ENCODE measurements around the gene GMDS. TPM values are rescaled to one million over a fixed set of nuclear protein-coding genes. Genes with fewer than 3 reads are reported as not detected.
A peak's percentile ranks its signal among the peaks of the same experiment; 100 is the strongest.

The GMDS gene
- total and polyA plus RNA-seq, 2 of the 8 experiments (the other 6 are each of a cell fraction or from before 2014, with no cell fraction given): 16.8 to 50.0 TPM

DNA sequence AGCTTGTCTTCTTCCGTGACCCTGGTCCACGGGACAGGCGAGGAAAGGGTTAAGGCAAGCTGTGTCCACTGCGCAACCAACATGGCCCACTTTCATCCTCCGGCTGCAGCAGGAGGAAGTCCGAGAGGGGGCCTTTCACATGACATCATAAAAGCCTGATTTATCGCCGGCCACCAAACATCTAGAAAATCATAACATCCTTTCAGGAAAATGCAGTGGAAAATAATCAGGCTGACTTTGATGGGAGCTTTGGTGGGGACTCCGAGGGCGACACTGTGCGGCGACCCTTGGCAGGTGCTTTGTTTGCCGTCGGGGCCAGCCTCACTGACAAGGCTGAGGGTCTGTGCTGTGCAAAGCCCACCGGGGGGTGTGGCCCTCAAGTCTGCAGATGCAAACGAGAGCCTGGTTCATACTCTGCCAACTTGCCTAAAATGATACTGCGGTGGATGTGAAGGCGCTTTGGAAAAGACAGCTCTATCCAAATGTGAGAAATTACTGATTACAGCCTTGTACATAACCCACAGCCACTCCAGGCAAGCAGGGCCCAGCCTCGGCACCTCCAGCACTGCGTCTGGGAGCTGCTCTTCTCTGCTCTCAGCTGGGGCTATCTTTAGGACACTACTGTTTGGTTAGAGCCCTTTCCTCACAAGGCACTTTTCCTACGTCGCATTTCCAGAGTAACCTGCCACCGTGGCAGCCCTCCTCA is 609.9 kb downstream of the GMDS start:
- Histone ChIP-seq H4K91ac (replicated peaks; ENCODE audit: insufficient read length, low read length) (no peak overlapping the region), H3K79me2 (ENCODE audit: control insufficient read depth in 1 of 2, insufficient read depth in 2 of 2, low read length in 2 of 2) (no peaks in the 10 kb centered on the region), H3K4ac (replicated peaks; ENCODE audit: insufficient read length, low read depth, low read length) (no peak overlapping the region), H2BK5ac (ENCODE audit: low read depth, low read length) (no peak overlapping the region), H3K4me2 (ENCODE audit: insufficient read depth in 1 of 2, low read depth in 2 of 2, low read length in 2 of 2) (no peak overlapping the region), H3K23me2 (ENCODE audit: low read depth, low read length) (no peaks in the 10 kb centered on the region; the same call in 1 of the 2 replicates), H3K56ac (replicated peaks; ENCODE audit: insufficient read length, low read depth, low read length) (no peak overlapping the region), H4K20me1 (replicated peaks in 1 of 2; ENCODE audit: control insufficient read depth in 1 of 2, insufficient read depth in 2 of 2, low read length in 2 of 2) (peaks cover 0 to 3% of the 10 kb centered on the region in 2 experiments), H3K18ac (ENCODE audit: extremely low read depth, low read length) (no peak overlapping the region), H3K4me3 (ENCODE audit: extremely low read depth in 1 of 4, insufficient read depth in 2 of 4, low read depth in 3 of 4, low read length in 4 of 4) (no peak overlapping the region), H2AK5ac (ENCODE audit: low read depth, low read length) (no peak overlapping the region), H3K4me1 (replicated peaks in 1 of 4; ENCODE audit: control insufficient read depth in 3 of 4, insufficient read depth in 4 of 4, low read length in 3 of 4) (no peaks in the 10 kb centered on the region), H3K9me3 (ENCODE audit: insufficient read depth in 2 of 2, low read depth in 1 of 2, low read length in 1 of 2) (no peaks in the 10 kb centered on the region), H2BK20ac (ENCODE audit: low read length) (no peak overlapping the region), H2BK12ac (ENCODE audit: low read depth, low read length) (no peak overlapping the region), H3K79me1 (ENCODE audit: low read depth, low read length) (no peaks in the 10 kb centered on the region; the same call in 1 of the 2 replicates), H3K36me3 (ENCODE audit: control insufficient read depth in 2 of 4, insufficient read depth in 4 of 4, low read length in 3 of 4) (no peaks in the 10 kb centered on the region), H2AFZ (ENCODE audit: low read length) (no peak overlapping the region), H3K14ac (ENCODE audit: insufficient read length) (no peak overlapping the region), H3K23ac (ENCODE audit: insufficient read length) (no peak overlapping the region), H4K5ac (ENCODE audit: insufficient read length, low read depth, low read length) (no peak overlapping the region), H2BK120ac (replicated peaks; ENCODE audit: low read depth, low read length) (no peak overlapping the region), H3K27ac (ENCODE audit: low read depth, low read length) (no peak overlapping the region), H2BK15ac (ENCODE audit: low read length) (no peak overlapping the region), H4K8ac (ENCODE audit: extremely low read depth, insufficient read depth, low read length) (peak overlapping the region; percentile 20; the same call in 1 of the 2 replicates), H3K27me3 (replicated peaks in 1 of 4; ENCODE audit: control insufficient read depth in 3 of 4, extremely low read depth in 1 of 4, insufficient read depth in 3 of 4, low read length in 3 of 4) (no peaks in the 10 kb centered on the region), H3K9ac (replicated peaks in 1 of 4; ENCODE audit: extremely low read depth in 1 of 4, low read depth in 3 of 4, low read length in 3 of 4) (no peak overlapping the region)
- ChIA-PET POLR2A (ENCODE audit: partially characterized antibody) (no interaction called here), CTCF (ENCODE audit: partially characterized antibody) (no interaction called here)
- DNase-seq (ENCODE audit: low read depth in 1 of 2, low spot score in 2 of 2): no peak
- no peak for FAIRE-seq
- 91% methylated on average over 23 of the region's 23 CpGs; no CpG with 5 or more reads in 1 of the 2 experiments for WGBS, 2 experiments (ENCODE audit: extremely low coverage in 1 of 2, insufficient coverage in 1 of 2, insufficient read length in 1 of 2, insufficient replicate concordance in 2 of 2, low coverage in 1 of 2, low lambda C conversion rate in 2 of 2, missing lambda C conversion rate in 1 of 2)
- TF ChIP-seq KDM5A (IDR thresholded peaks at IDR 0.05; ENCODE audit: low read length): no peak
- TF ChIP-seq TBP (IDR thresholded peaks at IDR 0.05; ENCODE audit: low read depth, low read length): no peak
- TF ChIP-seq EZH2 (IDR thresholded peaks at IDR 0.05; ENCODE audit: low read depth, low read length, severe bottlenecking): no peak
- TF ChIP-seq POLR2A (IDR thresholded peaks at IDR 0.05; ENCODE audit: control extremely low read depth in 1 of 2, low read depth in 2 of 2, low read length in 2 of 2): no peak
- TF ChIP-seq PHF8 (conservative IDR thresholded peaks at IDR 0.05; ENCODE audit: low read depth, low read length): no peak
- TF ChIP-seq SAP30 (IDR thresholded peaks at IDR 0.05; ENCODE audit: insufficient read depth, insufficient replicate concordance, low read length): no peak
- TF ChIP-seq JUN (IDR thresholded peaks at IDR 0.05; ENCODE audit: low read depth, low read length): no peak
- TF ChIP-seq, protein P1, sequence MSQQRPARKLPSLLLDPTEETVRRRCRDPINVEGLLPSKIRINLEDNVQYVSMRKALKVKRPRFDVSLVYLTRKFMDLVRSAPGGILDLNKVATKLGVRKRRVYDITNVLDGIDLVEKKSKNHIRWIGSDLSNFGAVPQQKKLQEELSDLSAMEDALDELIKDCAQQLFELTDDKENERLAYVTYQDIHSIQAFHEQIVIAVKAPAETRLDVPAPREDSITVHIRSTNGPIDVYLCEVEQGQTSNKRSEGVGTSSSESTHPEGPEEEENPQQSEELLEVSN (IDR thresholded peaks at IDR 0.05): no peak
- TF ChIP-seq KDM4A (IDR thresholded peaks at IDR 0.05; ENCODE audit: low read depth, low read length, severe bottlenecking): no peak
- no peak for TF ChIP-seq SP4 (IDR thresholded peaks at IDR 0.05; ENCODE audit: low read length)
- no peak for TF ChIP-seq RXRA (IDR thresholded peaks at IDR 0.05; ENCODE audit: insufficient read depth, low read depth, low read length)
- TF ChIP-seq CTBP2 (IDR thresholded peaks at IDR 0.05; ENCODE audit: borderline replicate concordance, insufficient read depth, insufficient read length, low read length): no peak
